ENCODE measurements around the gene STX2. TPM values are rescaled to one million over a fixed set of nuclear protein-coding genes. Genes with fewer than 3 reads are reported as not detected.

The STX2 gene
- total and polyA plus RNA-seq, 2 experiments from 2014 or later, result 16.4 to 35.4 TPM

GRCh38 chr12:130804216-130804615 is 34.8 kb downstream of the STX2 start:
- Histone ChIP-seq H3K4me1 (ENCODE audit: insufficient read depth) (no peaks in the 10 kb centered on the region), H3K36me3 (ENCODE audit: insufficient read depth) (peaks cover 19% of the 10 kb centered on the region; the same call in 1 of the 2 replicates), H3K9me2 (ENCODE audit: insufficient read depth) (no peaks in the 10 kb centered on the region), H3K4me3 (no peak overlapping the region), H3F3A (replicated peaks; ENCODE audit: low read depth) (no peaks in the 10 kb centered on the region), H3K4me2 (no peak overlapping the region), H2AFZ (no peak overlapping the region), H3K27ac (ENCODE audit: low read depth) (no peak overlapping the region), H3K27me3 (ENCODE audit: insufficient read depth) (no peaks in the 10 kb centered on the region), H4K20me1 (replicated peaks; ENCODE audit: insufficient read depth) (no peaks in the 10 kb centered on the region), H3K79me2 (replicated peaks; ENCODE audit: insufficient read depth) (no peaks in the 10 kb centered on the region)
- ATAC-seq (no peak), DNase-seq (ENCODE audit: low spot score) (no peak)
- Mint-ChIP-seq H3K27me3 (ENCODE audit: insufficient read depth, low read depth, poor library complexity) (peaks cover 2% of the 10 kb centered on the region), H3K4me3 (no peak overlapping the region), H3K9me3 (no peaks in the 10 kb centered on the region), H3K27ac (no peak overlapping the region), H3K4me1 (peaks cover 7% of the 10 kb centered on the region), H3K36me3 (ENCODE audit: low read depth) (peaks cover 50% of the 10 kb centered on the region)
- TF ChIP-seq ZNF331 (CRISPR knock-in tag; IDR thresholded peaks at IDR 0.05; ENCODE audit: low read depth) (no peak), CREB1 (CRISPR knock-in tag; IDR thresholded peaks at IDR 0.05; ENCODE audit: low read depth) (no peak), EZH2phosphoT487 (IDR thresholded peaks at IDR 0.05; ENCODE audit: unreplicated experiment) (no peak), NANOG (IDR thresholded peaks at IDR 0.05; ENCODE audit: borderline replicate concordance) (no peak), POLR2AphosphoS5 (IDR thresholded peaks at IDR 0.05; ENCODE audit: low read depth) (no peak), EZH2 (IDR thresholded peaks at IDR 0.05; ENCODE audit: low read depth, unreplicated experiment) (no peak), ETS1 (IDR thresholded peaks at IDR 0.05) (no peak), STAT1 (IDR thresholded peaks at IDR 0.05; ENCODE audit: unreplicated experiment) (no peak), JUNB (IDR thresholded peaks at IDR 0.05; ENCODE audit: unreplicated experiment) (no peak), ZNF114 (CRISPR knock-in tag; IDR thresholded peaks at IDR 0.05) (no peak)
- TF ChIP-seq, protein P1, sequence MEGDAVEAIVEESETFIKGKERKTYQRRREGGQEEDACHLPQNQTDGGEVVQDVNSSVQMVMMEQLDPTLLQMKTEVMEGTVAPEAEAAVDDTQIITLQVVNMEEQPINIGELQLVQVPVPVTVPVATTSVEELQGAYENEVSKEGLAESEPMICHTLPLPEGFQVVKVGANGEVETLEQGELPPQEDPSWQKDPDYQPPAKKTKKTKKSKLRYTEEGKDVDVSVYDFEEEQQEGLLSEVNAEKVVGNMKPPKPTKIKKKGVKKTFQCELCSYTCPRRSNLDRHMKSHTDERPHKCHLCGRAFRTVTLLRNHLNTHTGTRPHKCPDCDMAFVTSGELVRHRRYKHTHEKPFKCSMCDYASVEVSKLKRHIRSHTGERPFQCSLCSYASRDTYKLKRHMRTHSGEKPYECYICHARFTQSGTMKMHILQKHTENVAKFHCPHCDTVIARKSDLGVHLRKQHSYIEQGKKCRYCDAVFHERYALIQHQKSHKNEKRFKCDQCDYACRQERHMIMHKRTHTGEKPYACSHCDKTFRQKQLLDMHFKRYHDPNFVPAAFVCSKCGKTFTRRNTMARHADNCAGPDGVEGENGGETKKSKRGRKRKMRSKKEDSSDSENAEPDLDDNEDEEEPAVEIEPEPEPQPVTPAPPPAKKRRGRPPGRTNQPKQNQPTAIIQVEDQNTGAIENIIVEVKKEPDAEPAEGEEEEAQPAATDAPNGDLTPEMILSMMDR (conservative IDR thresholded peaks at IDR 0.05; ENCODE audit: low read depth in 2 of 2), result no peak
- TF ChIP-seq, protein P2, sequence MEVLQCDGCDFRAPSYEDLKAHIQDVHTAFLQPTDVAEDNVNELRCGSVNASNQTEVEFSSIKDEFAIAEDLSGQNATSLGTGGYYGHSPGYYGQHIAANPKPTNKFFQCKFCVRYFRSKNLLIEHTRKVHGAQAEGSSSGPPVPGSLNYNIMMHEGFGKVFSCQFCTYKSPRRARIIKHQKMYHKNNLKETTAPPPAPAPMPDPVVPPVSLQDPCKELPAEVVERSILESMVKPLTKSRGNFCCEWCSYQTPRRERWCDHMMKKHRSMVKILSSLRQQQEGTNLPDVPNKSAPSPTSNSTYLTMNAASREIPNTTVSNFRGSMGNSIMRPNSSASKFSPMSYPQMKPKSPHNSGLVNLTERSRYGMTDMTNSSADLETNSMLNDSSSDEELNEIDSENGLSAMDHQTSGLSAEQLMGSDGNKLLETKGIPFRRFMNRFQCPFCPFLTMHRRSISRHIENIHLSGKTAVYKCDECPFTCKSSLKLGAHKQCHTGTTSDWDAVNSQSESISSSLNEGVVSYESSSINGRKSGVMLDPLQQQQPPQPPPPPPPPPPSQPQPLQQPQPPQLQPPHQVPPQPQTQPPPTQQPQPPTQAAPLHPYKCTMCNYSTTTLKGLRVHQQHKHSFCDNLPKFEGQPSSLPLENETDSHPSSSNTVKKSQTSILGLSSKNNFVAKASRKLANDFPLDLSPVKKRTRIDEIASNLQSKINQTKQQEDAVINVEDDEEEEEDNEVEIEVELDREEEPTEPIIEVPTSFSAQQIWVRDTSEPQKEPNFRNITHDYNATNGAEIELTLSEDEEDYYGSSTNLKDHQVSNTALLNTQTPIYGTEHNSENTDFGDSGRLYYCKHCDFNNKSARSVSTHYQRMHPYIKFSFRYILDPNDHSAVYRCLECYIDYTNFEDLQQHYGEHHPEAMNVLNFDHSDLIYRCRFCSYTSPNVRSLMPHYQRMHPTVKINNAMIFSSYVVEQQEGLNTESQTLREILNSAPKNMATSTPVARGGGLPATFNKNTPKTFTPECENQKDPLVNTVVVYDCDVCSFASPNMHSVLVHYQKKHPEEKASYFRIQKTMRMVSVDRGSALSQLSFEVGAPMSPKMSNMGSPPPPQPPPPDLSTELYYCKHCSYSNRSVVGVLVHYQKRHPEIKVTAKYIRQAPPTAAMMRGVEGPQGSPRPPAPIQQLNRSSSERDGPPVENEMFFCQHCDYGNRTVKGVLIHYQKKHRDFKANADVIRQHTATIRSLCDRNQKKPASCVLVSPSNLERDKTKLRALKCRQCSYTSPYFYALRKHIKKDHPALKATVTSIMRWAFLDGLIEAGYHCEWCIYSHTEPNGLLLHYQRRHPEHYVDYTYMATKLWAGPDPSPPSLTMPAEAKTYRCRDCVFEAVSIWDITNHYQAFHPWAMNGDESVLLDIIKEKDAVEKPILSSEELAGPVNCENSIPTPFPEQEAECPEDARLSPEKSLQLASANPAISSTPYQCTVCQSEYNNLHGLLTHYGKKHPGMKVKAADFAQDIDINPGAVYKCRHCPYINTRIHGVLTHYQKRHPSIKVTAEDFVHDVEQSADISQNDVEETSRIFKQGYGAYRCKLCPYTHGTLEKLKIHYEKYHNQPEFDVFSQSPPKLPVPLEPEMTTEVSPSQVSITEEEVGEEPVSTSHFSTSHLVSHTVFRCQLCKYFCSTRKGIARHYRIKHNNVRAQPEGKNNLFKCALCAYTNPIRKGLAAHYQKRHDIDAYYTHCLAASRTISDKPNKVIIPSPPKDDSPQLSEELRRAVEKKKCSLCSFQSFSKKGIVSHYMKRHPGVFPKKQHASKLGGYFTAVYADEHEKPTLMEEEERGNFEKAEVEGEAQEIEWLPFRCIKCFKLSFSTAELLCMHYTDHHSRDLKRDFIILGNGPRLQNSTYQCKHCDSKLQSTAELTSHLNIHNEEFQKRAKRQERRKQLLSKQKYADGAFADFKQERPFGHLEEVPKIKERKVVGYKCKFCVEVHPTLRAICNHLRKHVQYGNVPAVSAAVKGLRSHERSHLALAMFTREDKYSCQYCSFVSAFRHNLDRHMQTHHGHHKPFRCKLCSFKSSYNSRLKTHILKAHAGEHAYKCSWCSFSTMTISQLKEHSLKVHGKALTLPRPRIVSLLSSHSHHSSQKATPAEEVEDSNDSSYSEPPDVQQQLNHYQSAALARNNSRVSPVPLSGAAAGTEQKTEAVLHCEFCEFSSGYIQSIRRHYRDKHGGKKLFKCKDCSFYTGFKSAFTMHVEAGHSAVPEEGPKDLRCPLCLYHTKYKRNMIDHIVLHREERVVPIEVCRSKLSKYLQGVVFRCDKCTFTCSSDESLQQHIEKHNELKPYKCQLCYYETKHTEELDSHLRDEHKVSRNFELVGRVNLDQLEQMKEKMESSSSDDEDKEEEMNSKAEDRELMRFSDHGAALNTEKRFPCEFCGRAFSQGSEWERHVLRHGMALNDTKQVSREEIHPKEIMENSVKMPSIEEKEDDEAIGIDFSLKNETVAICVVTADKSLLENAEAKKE (CRISPR knock-in tag; IDR thresholded peaks at IDR 0.05), result no peak
- TF ChIP-seq, protein P3, sequence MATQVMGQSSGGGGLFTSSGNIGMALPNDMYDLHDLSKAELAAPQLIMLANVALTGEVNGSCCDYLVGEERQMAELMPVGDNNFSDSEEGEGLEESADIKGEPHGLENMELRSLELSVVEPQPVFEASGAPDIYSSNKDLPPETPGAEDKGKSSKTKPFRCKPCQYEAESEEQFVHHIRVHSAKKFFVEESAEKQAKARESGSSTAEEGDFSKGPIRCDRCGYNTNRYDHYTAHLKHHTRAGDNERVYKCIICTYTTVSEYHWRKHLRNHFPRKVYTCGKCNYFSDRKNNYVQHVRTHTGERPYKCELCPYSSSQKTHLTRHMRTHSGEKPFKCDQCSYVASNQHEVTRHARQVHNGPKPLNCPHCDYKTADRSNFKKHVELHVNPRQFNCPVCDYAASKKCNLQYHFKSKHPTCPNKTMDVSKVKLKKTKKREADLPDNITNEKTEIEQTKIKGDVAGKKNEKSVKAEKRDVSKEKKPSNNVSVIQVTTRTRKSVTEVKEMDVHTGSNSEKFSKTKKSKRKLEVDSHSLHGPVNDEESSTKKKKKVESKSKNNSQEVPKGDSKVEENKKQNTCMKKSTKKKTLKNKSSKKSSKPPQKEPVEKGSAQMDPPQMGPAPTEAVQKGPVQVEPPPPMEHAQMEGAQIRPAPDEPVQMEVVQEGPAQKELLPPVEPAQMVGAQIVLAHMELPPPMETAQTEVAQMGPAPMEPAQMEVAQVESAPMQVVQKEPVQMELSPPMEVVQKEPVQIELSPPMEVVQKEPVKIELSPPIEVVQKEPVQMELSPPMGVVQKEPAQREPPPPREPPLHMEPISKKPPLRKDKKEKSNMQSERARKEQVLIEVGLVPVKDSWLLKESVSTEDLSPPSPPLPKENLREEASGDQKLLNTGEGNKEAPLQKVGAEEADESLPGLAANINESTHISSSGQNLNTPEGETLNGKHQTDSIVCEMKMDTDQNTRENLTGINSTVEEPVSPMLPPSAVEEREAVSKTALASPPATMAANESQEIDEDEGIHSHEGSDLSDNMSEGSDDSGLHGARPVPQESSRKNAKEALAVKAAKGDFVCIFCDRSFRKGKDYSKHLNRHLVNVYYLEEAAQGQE (IDR thresholded peaks at IDR 0.05; ENCODE audit: unreplicated experiment), result no peak

All from GM23338 (cell line).